ENCODE data around the gene ME2. TPM values are rescaled to one million over a fixed set of nuclear protein-coding genes. Genes with fewer than 3 reads are reported as not detected.

ME2 gene
- total and polyA plus RNA-seq, 12 donors = 21.7 to 104 (median 72.5) TPM

DNA sequence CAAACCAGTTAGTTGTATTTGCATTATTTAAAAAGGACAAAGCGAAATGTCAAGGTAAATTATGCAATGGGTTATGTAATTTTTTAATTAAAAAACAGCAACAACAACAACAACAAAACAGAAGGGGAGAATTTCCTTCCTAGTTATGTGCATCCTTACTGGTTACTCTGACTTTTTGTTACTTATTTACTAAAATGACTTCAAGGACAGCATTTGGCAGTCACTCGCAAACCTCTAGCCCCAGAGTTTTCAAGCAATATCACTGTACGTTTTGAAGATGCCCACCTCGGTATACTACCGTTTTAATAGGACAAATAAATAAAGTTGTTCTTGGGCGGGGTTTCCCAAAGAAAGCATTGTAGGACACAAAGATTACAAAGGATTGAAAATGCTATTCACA lies 34.4 kb upstream of the ME2 start:
- Histone ChIP-seq H3K36me3 (no peaks in the 10 kb centered on the region), H3K27ac (peak overlapping the region in 8 of 10 donors; percentile 2 to 78 (median 66)), H3K4me1 (peaks cover 0 to 45% (median 22%) of the 10 kb centered on the region in 9 donors), H3K27me3 (no peaks in the 10 kb centered on the region), H3K9me3 (no peaks in the 10 kb centered on the region), H3K4me3 (no peak overlapping the region)
- TF ChIP-seq, protein P1, sequence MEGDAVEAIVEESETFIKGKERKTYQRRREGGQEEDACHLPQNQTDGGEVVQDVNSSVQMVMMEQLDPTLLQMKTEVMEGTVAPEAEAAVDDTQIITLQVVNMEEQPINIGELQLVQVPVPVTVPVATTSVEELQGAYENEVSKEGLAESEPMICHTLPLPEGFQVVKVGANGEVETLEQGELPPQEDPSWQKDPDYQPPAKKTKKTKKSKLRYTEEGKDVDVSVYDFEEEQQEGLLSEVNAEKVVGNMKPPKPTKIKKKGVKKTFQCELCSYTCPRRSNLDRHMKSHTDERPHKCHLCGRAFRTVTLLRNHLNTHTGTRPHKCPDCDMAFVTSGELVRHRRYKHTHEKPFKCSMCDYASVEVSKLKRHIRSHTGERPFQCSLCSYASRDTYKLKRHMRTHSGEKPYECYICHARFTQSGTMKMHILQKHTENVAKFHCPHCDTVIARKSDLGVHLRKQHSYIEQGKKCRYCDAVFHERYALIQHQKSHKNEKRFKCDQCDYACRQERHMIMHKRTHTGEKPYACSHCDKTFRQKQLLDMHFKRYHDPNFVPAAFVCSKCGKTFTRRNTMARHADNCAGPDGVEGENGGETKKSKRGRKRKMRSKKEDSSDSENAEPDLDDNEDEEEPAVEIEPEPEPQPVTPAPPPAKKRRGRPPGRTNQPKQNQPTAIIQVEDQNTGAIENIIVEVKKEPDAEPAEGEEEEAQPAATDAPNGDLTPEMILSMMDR (IDR thresholded peaks at IDR 0.05) = no peak
- ATAC-seq (no peak), DNase-seq (no peak)
- intact Hi-C loops (cut with DNase I) = no loop called here
- WGBS, 2 donors = 72 to 80% methylated on average over 6 of the region's 6 CpGs

GRCh38 chr18:50844960-50845359 lies 34.0 kb upstream of the ME2 start:
- 69 to 73% methylated on average over 3 of the region's 3 CpGs for WGBS, 2 donors
- no peaks in the 10 kb centered on the region for H3K36me3 ChIP-seq
- H3K4me3 ChIP-seq = no peak overlapping the region
- no peaks in the 10 kb centered on the region for H3K9me3 ChIP-seq
- TF ChIP-seq, protein P1 (IDR thresholded peaks at IDR 0.05) = no peak
- intact Hi-C loops (cut with DNase I) = no loop called here
- peaks cover 0 to 49% (median 22%) of the 10 kb centered on the region in 9 donors for H3K4me1 ChIP-seq
- ATAC-seq (peak in 4 of 8 donors; percentile 31 to 70 (median 57)), DNase-seq (no peak)
- peak overlapping the region in 8 of 10 donors; percentile 2 to 78 (median 66) for H3K27ac ChIP-seq
- no peaks in the 10 kb centered on the region for H3K27me3 ChIP-seq

- H3K4me1 ChIP-seq = peaks cover 0 to 46% (median 20%) of the 10 kb centered on the region in 9 donors
- WGBS, 2 donors = 65 to 66% methylated on average over 4 of the region's 4 CpGs
- H3K4me3 ChIP-seq = no peak overlapping the region
- H3K27me3 ChIP-seq = no peaks in the 10 kb centered on the region
- TF ChIP-seq, protein P1 (IDR thresholded peaks at IDR 0.05) = no peak
- intact Hi-C loops (cut with DNase I) = no loop called here
- H3K36me3 ChIP-seq = no peaks in the 10 kb centered on the region
- no peaks in the 10 kb centered on the region for H3K9me3 ChIP-seq
- H3K27ac ChIP-seq = peak overlapping the region in 7 of 10 donors; percentile 17 to 56 (median 23)
- DNase-seq (no peak), ATAC-seq (no peak)
Observed at GRCh38 chr18:50847192-50847591, 31.7 kb upstream of the ME2 start.

GRCh38 chr18:50848061-50848551 lies 30.8 kb upstream of the ME2 start:
- intact Hi-C loops (cut with DNase I) = no loop called here

More at GRCh38 chr18:50848061-50848551, 30.8 kb upstream of the ME2 start:
- ATAC-seq (peak in 6 of 8 donors; percentile 46 to 60 (median 53)), DNase-seq (no peak)
- no peaks in the 10 kb centered on the region for H3K27me3 ChIP-seq
- H3K4me3 ChIP-seq = no peak overlapping the region
- peaks cover 0 to 46% (median 20%) of the 10 kb centered on the region in 9 donors for H3K4me1 ChIP-seq
- H3K27ac ChIP-seq = peak overlapping the region in 4 of 10 donors; percentile 22 to 81 (median 46)
- no peaks in the 10 kb centered on the region for H3K36me3 ChIP-seq
- TF ChIP-seq, protein P1 (IDR thresholded peaks at IDR 0.05) = no peak
- H3K9me3 ChIP-seq = no peaks in the 10 kb centered on the region
- 53 to 59% methylated on average over 7 of the region's 7 CpGs for WGBS, 2 donors

Data from heart right ventricle (tissue), 16 donors.